Measurements from ENCODE around the gene HNRNPA1L2. TPM values are rescaled to one million over a fixed set of nuclear protein-coding genes. Genes with fewer than 3 reads are reported as not detected.
"Not testable (repeated sequence)": the region's sequence is repeated elsewhere in the genome, so short reads cannot be mapped to it uniquely, and the experiment has no call there.

The HNRNPA1L2 gene
- total RNA-seq, 1 experiment from 2014 or later: 6.2 TPM

- H3K4me3 ChIP-seq (replicated peaks in 1 of 2; ENCODE audit: low read depth in 1 of 2, low read length in 2 of 2); H3K4me1 ChIP-seq (ENCODE audit: control insufficient read depth in 1 of 2, insufficient read depth in 2 of 2, low read length in 2 of 2); H3K79me2 ChIP-seq (ENCODE audit: insufficient read depth, low read length); H3K36me3 ChIP-seq (ENCODE audit: control insufficient read depth in 1 of 2, insufficient read depth in 2 of 2, low read length in 2 of 2); H3K9me2 ChIP-seq (ENCODE audit: insufficient read depth); H4K20me1 ChIP-seq (ENCODE audit: insufficient read depth); ATAC-seq; H2AFZ ChIP-seq (ENCODE audit: low read depth, low read length, poor library complexity, severe bottlenecking); H3K4me2 ChIP-seq (ENCODE audit: low read length); intact Hi-C loops (cut with micrococcal nuclease); BruUV-seq (replicated peaks); H3K27me3 ChIP-seq (ENCODE audit: insufficient read depth, low read length); CTCF ChIA-PET; H3K9me3 ChIP-seq (ENCODE audit: control insufficient read depth in 1 of 2, insufficient read depth in 1 of 2, low read depth in 1 of 2, low read length in 2 of 2); RAD21 ChIA-PET (ENCODE audit: low non-redundant PET in 1 of 2, low total read pairs in 2 of 2, uncharacterized antibody in 2 of 2, unreplicated experiment in 2 of 2); DNase-seq (ENCODE audit: low read depth, low spot score); H3K9ac ChIP-seq (ENCODE audit: low read length); POLR2A ChIA-PET; H3K27ac ChIP-seq (ENCODE audit: low read depth, low read length): not testable (repeated sequence)
Observed at GRCh38 chr13:52593812-52594211, 48.4 kb upstream of the HNRNPA1L2 start.

GRCh38 chr13:52594295-52594694 is 47.9 kb upstream of the HNRNPA1L2 start:
- H4K20me1 ChIP-seq (ENCODE audit: insufficient read depth); H3K36me3 ChIP-seq (ENCODE audit: control insufficient read depth in 1 of 2, insufficient read depth in 2 of 2, low read length in 2 of 2); BruUV-seq (replicated peaks); H3K4me2 ChIP-seq (ENCODE audit: low read length); ATAC-seq; POLR2A ChIA-PET; RAD21 ChIA-PET (ENCODE audit: low non-redundant PET in 1 of 2, low total read pairs in 2 of 2, uncharacterized antibody in 2 of 2, unreplicated experiment in 2 of 2); H3K27ac ChIP-seq (ENCODE audit: low read depth, low read length); H3K4me3 ChIP-seq (replicated peaks in 1 of 2; ENCODE audit: low read depth in 1 of 2, low read length in 2 of 2); H3K9ac ChIP-seq (ENCODE audit: low read length); H3K4me1 ChIP-seq (ENCODE audit: control insufficient read depth in 1 of 2, insufficient read depth in 2 of 2, low read length in 2 of 2); H3K9me2 ChIP-seq (ENCODE audit: insufficient read depth); intact Hi-C loops (cut with micrococcal nuclease); H3K27me3 ChIP-seq (ENCODE audit: insufficient read depth, low read length); H3K9me3 ChIP-seq (ENCODE audit: control insufficient read depth in 1 of 2, insufficient read depth in 1 of 2, low read depth in 1 of 2, low read length in 2 of 2); H3K79me2 ChIP-seq (ENCODE audit: insufficient read depth, low read length); H2AFZ ChIP-seq (ENCODE audit: low read depth, low read length, poor library complexity, severe bottlenecking); DNase-seq (ENCODE audit: low read depth, low spot score); CTCF ChIA-PET: not testable (repeated sequence)

- Histone ChIP-seq H3K4me2 (ENCODE audit: low read length) (no peak overlapping the region), H3K4me1 (ENCODE audit: control insufficient read depth in 1 of 2, insufficient read depth in 2 of 2, low read length in 2 of 2) (no peaks in the 10 kb centered on the region), H3K4me3 (replicated peaks in 1 of 2; ENCODE audit: low read depth in 1 of 2, low read length in 2 of 2) (no peak overlapping the region), H3K79me2 (ENCODE audit: insufficient read depth, low read length) (no peaks in the 10 kb centered on the region), H3K9me2 (ENCODE audit: insufficient read depth) (no peaks in the 10 kb centered on the region), H3K9ac (ENCODE audit: low read length) (no peak overlapping the region), H3K27me3 (ENCODE audit: insufficient read depth, low read length) (no peaks in the 10 kb centered on the region), H3K9me3 (ENCODE audit: control insufficient read depth in 1 of 2, insufficient read depth in 1 of 2, low read depth in 1 of 2, low read length in 2 of 2) (no peaks in the 10 kb centered on the region), H4K20me1 (ENCODE audit: insufficient read depth) (no peaks in the 10 kb centered on the region), H2AFZ (ENCODE audit: low read depth, low read length, poor library complexity, severe bottlenecking) (no peak overlapping the region), H3K27ac (ENCODE audit: low read depth, low read length) (no peak overlapping the region), H3K36me3 (ENCODE audit: control insufficient read depth in 1 of 2, insufficient read depth in 2 of 2, low read length in 2 of 2) (no peaks in the 10 kb centered on the region)
- intact Hi-C loops (cut with micrococcal nuclease): no loop called here
- BruUV-seq (replicated peaks): no TSS peak
- ChIA-PET CTCF (interaction anchor here (0.8 kb wide), 1 partner anchor 147 kb away, joined by 5 read pairs; no protein-coding TSS in a partner anchor), RAD21 (ENCODE audit: low non-redundant PET in 1 of 2, low total read pairs in 2 of 2, uncharacterized antibody in 2 of 2, unreplicated experiment in 2 of 2) (no interaction called here), POLR2A (no interaction called here)
- no peak for DNase-seq (ENCODE audit: low read depth, low spot score)
- ATAC-seq: no peak
- TF ChIP-seq CEBPB (IDR thresholded peaks at IDR 0.05; ENCODE audit: low read depth): no peak
- TF ChIP-seq RAD21 (IDR thresholded peaks at IDR 0.05; ENCODE audit: low read depth): no peak
- TF ChIP-seq ZBTB33 (IDR thresholded peaks at IDR 0.05; ENCODE audit: extremely low read depth, insufficient replicate concordance, low read length): no peak
- no peak for TF ChIP-seq EZH2phosphoT487 (IDR thresholded peaks at IDR 0.05; ENCODE audit: borderline replicate concordance)
- TF ChIP-seq REST (IDR thresholded peaks at IDR 0.05; ENCODE audit: low read depth): no peak
Observed at GRCh38 chr13:52597676-52598075, 44.6 kb upstream of the HNRNPA1L2 start.

Measured in HCT116 (cell line).